AG09309 (cell line): Measurements from ENCODE around the gene KDM6A.
"Not testable (repeated sequence)": the region's sequence is repeated elsewhere in the genome, so short reads cannot be mapped to it uniquely, and the experiment has no call there.

ENCODE experiments used
- DNase-seq: peaks from one replicate; pipeline ENCODE4 v3.0.0-alpha.2; 2010; ENCODE audit warnings: low read depth
- H3K4me3 ChIP-seq: 2 replicates; pipeline ENCODE4 v1.5.1; 2011; ENCODE audit warnings: mild to moderate bottlenecking, low read depth, low read length, moderate library complexity; ENCODE audit not compliant: control insufficient read depth
- TF ChIP-seq, protein P1 (sequence below): IDR thresholded peaks from 2 replicates; pipeline ENCODE4 v1.5.1; 2011; ENCODE audit warnings: mild to moderate bottlenecking, low read depth, low read length, inconsistent platforms; ENCODE audit not compliant: insufficient read depth, control insufficient read depth; ENCODE audit errors: missing control alignments

The KDM6A gene

DNA sequence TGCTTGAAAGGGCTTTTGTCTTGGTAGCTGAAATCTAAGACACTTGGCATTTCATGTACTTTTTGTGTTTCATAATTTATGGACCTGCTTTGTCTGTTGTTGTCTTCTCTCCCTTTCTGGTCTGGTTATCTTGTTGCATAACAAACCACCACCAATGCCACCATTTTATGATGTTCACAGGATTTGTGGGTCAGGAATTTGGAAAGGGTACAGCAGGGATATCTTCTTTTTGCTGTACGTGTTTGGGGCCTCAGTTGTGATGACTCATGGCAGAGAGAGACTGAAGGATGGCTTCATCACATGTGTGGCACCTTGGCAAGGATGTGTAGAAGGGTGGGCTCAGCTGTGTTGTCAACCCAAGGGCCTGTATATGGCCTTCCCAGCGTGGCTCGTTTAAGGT, 35.2 kb downstream of the KDM6A start:
- TF ChIP-seq, protein P1, sequence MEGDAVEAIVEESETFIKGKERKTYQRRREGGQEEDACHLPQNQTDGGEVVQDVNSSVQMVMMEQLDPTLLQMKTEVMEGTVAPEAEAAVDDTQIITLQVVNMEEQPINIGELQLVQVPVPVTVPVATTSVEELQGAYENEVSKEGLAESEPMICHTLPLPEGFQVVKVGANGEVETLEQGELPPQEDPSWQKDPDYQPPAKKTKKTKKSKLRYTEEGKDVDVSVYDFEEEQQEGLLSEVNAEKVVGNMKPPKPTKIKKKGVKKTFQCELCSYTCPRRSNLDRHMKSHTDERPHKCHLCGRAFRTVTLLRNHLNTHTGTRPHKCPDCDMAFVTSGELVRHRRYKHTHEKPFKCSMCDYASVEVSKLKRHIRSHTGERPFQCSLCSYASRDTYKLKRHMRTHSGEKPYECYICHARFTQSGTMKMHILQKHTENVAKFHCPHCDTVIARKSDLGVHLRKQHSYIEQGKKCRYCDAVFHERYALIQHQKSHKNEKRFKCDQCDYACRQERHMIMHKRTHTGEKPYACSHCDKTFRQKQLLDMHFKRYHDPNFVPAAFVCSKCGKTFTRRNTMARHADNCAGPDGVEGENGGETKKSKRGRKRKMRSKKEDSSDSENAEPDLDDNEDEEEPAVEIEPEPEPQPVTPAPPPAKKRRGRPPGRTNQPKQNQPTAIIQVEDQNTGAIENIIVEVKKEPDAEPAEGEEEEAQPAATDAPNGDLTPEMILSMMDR, result no peak
- peak; percentile 43 for DNase-seq
- H3K4me3 ChIP-seq, result no peak overlapping the region

- no peak for DNase-seq
- TF ChIP-seq, protein P1, result no peak
- H3K4me3 ChIP-seq, result no peak overlapping the region
Measured at GRCh38 chrX:44908827-44909226, 35.8 kb downstream of the KDM6A start.

DNA sequence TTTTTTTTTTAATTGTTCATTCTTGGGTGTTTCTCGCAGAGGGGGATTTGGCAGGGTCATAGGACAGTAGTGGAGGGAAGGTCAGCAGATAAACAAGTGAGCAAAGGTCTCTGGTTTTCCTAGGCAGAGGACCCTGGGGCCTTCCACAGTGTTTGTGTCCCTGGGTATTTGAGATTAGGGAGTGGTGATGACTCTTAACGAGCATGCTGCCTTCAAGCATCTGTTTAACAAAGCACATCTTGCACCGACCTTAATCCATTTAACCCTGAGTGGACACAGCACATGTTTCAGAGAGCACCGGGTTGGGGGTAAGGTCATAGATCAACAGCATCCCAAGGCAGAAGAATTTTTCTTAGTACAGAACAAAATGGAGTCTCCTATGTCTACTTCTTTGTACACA, 37.5 kb downstream of the KDM6A start:
- not testable (repeated sequence) for H3K4me3 ChIP-seq, DNase-seq

DNA sequence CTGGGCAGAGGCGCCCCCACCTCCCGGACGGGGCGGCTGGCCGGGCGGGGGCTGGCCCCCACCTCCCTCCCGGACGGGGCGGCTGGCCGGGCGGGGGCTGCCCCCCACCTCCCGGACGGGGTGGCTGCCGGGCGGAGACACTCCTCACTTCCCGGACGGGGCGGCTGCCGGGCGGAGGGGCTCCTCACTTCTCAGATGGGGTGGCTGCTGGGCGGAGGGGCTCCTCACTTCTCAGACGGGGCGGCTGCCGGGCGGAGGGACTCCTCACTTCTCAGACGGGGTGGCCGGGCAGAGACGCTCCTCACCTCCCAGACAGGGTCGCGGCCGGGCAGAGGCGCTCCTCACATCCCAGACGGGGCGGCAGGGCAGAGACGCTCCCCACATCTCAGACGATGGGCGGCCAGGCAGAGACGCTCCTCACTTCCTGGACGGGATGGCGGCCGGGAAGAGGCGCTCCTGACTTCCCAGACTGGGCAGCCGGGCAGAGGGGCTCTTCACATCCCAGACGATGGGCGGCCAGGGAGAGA, 38.1 kb downstream of the KDM6A start:
- not testable (repeated sequence) for H3K4me3 ChIP-seq, DNase-seq

- H3K4me3 ChIP-seq, result no peak overlapping the region
- no peak for DNase-seq
- TF ChIP-seq, protein P1, result no peak
Measured at GRCh38 chrX:44913656-44914531, 40.9 kb downstream of the KDM6A start.

- DNase-seq, result no peak
- no peak overlapping the region for H3K4me3 ChIP-seq
- TF ChIP-seq, protein P1, result no peak
Measured at GRCh38 chrX:44914532-44915198, 41.7 kb downstream of the KDM6A start.

DNA sequence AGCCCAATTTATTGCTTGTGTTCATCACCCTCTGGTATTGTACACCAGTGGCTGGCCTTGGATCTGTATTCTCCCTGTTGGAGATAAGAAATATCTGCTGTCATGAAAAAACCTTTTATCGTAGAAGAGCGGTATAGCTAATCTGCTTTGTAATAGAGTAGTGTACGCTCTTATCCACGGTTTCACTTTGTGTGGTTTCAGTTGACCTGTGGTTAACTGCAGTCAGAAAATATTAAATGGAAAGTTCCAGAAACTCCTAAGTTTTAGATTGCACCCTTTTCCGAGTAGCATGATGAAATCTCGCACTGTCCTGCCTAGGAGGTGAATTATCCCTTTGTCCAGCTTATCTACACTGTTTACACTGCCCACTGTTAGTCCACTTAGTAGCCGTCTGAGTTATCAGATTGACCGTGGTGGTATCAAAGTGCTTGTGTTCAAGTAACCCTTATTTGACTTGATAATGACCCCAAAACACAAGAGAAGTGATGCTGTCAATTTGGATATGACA, 42.4 kb downstream of the KDM6A start:
- no peak overlapping the region for H3K4me3 ChIP-seq
- no peak for DNase-seq

More for the DNA sequence above, 42.4 kb downstream of the KDM6A start:
- TF ChIP-seq, protein P1, result no peak
